HG02610 (cell line): Measurements from ENCODE around the gene MIER3.
A peak's percentile ranks its signal among the peaks of the same experiment; 100 is the strongest.
"Not testable (repeated sequence)": the region's sequence is repeated elsewhere in the genome, so short reads cannot be mapped to it uniquely, and the experiment has no call there.

Source experiments
- ATAC-seq: cut with Tn5 transposase; IDR thresholded peaks from one replicate; pipeline ENCODE4 v1.9.1; 2021; ENCODE audit warnings: mild to moderate bottlenecking, moderate library complexity; ENCODE audit not compliant: unreplicated experiment

The MIER3 gene

GRCh38 chr5:56951946-56952691 lies at the start of gene MIER3:
MIER3 (minus strand) TSS chr5:56952123; CDS start chr5:56952102, 21 bp downstream.
- peak; percentile 94 for ATAC-seq

- no peak for ATAC-seq
Measured at GRCh38 chr5:56995596-56995995, 43.7 kb upstream of the MIER3 start.

GRCh38 chr5:56993241-56993640 lies 41.3 kb upstream of the MIER3 start:
- no peak for ATAC-seq

- ATAC-seq = no peak
Measured at GRCh38 chr5:56989676-56990075, 37.8 kb upstream of the MIER3 start.

- no peak for ATAC-seq
Measured at GRCh38 chr5:56988490-56988889, 36.6 kb upstream of the MIER3 start.

- ATAC-seq = no peak
Measured at GRCh38 chr5:56987171-56987570, 35.2 kb upstream of the MIER3 start.

- ATAC-seq = peak; percentile 38
Measured at GRCh38 chr5:56986626-56986947, 34.7 kb upstream of the MIER3 start.

GRCh38 chr5:56985936-56986625 lies 34.2 kb upstream of the MIER3 start:
- peak; percentile 51 for ATAC-seq

GRCh38 chr5:56984445-56984844 lies 32.5 kb upstream of the MIER3 start:
- ATAC-seq = no peak

- peak; percentile 76 for ATAC-seq
Measured at GRCh38 chr5:56983593-56984361, 31.9 kb upstream of the MIER3 start.

GRCh38 chr5:56981548-56982315 lies 29.8 kb upstream of the MIER3 start:
- ATAC-seq = no peak

- no peak for ATAC-seq
Measured at GRCh38 chr5:56979968-56980367, 28.0 kb upstream of the MIER3 start.

- ATAC-seq = not testable (repeated sequence)
Measured at GRCh38 chr5:56979526-56979925, 27.6 kb upstream of the MIER3 start.

GRCh38 chr5:56977822-56978221 lies 25.9 kb upstream of the MIER3 start:
- ATAC-seq = no peak

- ATAC-seq = no peak
Measured at GRCh38 chr5:56977021-56977420, 25.1 kb upstream of the MIER3 start.

- no peak for ATAC-seq
Measured at GRCh38 chr5:56974241-56974640, 22.3 kb upstream of the MIER3 start.

- no peak for ATAC-seq
Measured at GRCh38 chr5:56973473-56973872, 21.6 kb upstream of the MIER3 start.

GRCh38 chr5:56971275-56971674 lies 19.4 kb upstream of the MIER3 start:
- no peak for ATAC-seq

- ATAC-seq = no peak
Measured at GRCh38 chr5:56964173-56964572, 12.2 kb upstream of the MIER3 start.

- no peak for ATAC-seq
Measured at GRCh38 chr5:56963246-56963645, 11.3 kb upstream of the MIER3 start.

- ATAC-seq = no peak
Measured at GRCh38 chr5:56962286-56962685, 10.4 kb upstream of the MIER3 start.
